Keratinocyte (primary cell): ENCODE measurements around the gene ELAVL2.

Source experiments
- EZH2 ChIP-seq: IDR thresholded peaks from one replicate; pipeline ENCODE4 v1.6.1; 2012; ENCODE audit warnings: inconsistent platforms, mild to moderate bottlenecking, low read length, moderate library complexity
- TF ChIP-seq, protein P1 (sequence below), 3 experiments: IDR thresholded peaks in 1 of 3; conservative IDR thresholded peaks in 1 of 3; optimal IDR thresholded peaks in 1 of 3; 2 replicates in 2 of 3; 3 replicates in 1 of 3; pipeline versions ENCODE3 to v1.5.1; 2011; ENCODE audit warnings: low read length in 3 of 3, mild to moderate bottlenecking in 3 of 3, moderate library complexity in 2 of 3, control low read depth in 1 of 3, inconsistent platforms in 1 of 3; ENCODE audit not compliant: insufficient read depth in 2 of 3; ENCODE audit errors: extremely low read depth in 1 of 3

DNA sequence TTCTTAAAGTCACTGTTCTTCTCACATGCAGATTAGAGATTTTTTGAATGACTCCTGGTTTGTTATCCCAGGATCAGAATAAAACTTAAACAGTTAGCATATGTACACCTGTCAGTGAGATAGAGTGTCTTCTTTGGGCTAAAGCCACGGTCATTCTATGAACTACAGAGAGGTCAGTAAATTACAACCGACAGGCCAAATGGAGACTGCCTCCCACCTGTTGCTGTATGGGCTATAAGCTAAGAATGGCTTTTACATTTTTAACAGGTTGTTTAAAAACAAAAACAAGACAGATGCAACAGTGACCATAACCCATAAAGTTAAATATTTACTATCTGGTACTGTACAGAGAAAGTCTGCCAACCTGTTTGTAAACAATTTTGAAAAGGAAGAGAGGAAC, 125.7 kb downstream of the ELAVL2 start:
- TF ChIP-seq, protein P1, sequence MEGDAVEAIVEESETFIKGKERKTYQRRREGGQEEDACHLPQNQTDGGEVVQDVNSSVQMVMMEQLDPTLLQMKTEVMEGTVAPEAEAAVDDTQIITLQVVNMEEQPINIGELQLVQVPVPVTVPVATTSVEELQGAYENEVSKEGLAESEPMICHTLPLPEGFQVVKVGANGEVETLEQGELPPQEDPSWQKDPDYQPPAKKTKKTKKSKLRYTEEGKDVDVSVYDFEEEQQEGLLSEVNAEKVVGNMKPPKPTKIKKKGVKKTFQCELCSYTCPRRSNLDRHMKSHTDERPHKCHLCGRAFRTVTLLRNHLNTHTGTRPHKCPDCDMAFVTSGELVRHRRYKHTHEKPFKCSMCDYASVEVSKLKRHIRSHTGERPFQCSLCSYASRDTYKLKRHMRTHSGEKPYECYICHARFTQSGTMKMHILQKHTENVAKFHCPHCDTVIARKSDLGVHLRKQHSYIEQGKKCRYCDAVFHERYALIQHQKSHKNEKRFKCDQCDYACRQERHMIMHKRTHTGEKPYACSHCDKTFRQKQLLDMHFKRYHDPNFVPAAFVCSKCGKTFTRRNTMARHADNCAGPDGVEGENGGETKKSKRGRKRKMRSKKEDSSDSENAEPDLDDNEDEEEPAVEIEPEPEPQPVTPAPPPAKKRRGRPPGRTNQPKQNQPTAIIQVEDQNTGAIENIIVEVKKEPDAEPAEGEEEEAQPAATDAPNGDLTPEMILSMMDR (optimal IDR thresholded peaks at IDR 0.05 in 1 of 3, IDR thresholded peaks at IDR 0.05 in 1 of 3, conservative IDR thresholded peaks at IDR 0.05 in 1 of 3; ENCODE audit: extremely low read depth in 1 of 3, insufficient read depth in 2 of 3, low read length in 3 of 3), result no peak
- TF ChIP-seq EZH2, result no peak
